ENCODE results near the gene NUMA1.
A peak's percentile ranks its signal among the peaks of the same experiment; 100 is the strongest.

The NUMA1 gene

DNA sequence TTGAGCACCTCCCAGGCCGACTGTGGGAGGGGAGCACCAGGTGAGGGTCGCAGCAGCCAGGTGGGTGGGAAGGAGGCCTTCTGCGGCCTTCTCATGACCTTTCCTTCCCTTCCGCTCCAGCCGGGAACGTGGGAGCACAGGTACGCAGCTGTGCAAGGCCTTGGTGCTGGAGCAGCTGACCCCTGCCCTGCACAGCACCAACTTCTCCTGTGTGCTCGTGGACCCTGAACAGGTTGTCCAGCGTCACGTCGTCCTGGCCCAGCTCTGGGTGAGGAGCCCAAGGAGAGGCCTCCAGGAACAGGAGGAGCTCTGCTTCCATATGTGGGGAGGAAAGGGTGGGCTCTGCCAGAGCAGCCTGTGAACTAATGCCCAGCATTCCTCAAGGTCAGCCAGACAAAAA, 79.1 kb downstream of the NUMA1 start:
- DNase-seq (ENCODE audit: low read depth, low spot score), result no peak
- TF ChIP-seq, protein P1, sequence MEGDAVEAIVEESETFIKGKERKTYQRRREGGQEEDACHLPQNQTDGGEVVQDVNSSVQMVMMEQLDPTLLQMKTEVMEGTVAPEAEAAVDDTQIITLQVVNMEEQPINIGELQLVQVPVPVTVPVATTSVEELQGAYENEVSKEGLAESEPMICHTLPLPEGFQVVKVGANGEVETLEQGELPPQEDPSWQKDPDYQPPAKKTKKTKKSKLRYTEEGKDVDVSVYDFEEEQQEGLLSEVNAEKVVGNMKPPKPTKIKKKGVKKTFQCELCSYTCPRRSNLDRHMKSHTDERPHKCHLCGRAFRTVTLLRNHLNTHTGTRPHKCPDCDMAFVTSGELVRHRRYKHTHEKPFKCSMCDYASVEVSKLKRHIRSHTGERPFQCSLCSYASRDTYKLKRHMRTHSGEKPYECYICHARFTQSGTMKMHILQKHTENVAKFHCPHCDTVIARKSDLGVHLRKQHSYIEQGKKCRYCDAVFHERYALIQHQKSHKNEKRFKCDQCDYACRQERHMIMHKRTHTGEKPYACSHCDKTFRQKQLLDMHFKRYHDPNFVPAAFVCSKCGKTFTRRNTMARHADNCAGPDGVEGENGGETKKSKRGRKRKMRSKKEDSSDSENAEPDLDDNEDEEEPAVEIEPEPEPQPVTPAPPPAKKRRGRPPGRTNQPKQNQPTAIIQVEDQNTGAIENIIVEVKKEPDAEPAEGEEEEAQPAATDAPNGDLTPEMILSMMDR (IDR thresholded peaks at IDR 0.05; ENCODE audit: low read depth, low read length), result no peak
- H3K4me3 ChIP-seq (ENCODE audit: low read depth, low read length), result no peak overlapping the region
- in situ Hi-C loops (cut with HindIII; ENCODE audit: low sequenced_read_pairs), result no loop called here

DNA sequence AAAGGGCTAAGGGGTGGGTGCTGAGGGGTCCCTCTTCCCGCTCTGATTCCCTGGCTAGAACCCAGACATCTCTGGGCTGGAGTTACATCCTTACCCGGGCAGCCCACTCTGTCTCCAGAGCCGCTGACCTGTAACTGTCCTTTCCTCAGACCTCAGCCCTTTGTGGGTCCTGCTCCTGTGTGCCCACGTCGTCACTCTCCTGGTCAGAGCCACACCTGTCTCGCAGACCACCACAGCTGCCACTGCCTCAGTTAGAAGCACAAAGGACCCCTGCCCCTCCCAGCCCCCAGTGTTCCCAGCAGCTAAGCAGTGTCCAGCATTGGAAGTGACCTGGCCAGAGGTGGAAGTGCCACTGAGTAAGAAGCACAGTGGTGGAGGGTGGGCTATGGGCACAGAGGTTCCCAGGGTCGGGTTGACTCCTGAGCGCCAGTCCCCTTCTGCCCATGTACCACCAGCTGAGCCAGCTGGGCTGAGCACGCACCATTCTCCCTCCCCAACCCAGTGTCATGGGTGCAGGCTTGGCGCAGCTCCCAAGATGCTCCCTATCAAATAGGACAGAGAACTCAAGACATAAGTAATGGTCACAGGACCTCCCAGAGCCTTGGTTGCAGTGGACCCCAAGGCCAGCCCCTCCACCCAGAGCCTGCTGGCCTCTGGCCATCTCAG, 80.0 kb downstream of the NUMA1 start:
- TF ChIP-seq, protein P1 (IDR thresholded peaks at IDR 0.05; ENCODE audit: low read depth, low read length), result no peak
- DNase-seq (ENCODE audit: low read depth, low spot score), result no peak
- in situ Hi-C loops (cut with HindIII; ENCODE audit: low sequenced_read_pairs), result no loop called here
- H3K4me3 ChIP-seq (ENCODE audit: low read depth, low read length), result no peak overlapping the region

DNA sequence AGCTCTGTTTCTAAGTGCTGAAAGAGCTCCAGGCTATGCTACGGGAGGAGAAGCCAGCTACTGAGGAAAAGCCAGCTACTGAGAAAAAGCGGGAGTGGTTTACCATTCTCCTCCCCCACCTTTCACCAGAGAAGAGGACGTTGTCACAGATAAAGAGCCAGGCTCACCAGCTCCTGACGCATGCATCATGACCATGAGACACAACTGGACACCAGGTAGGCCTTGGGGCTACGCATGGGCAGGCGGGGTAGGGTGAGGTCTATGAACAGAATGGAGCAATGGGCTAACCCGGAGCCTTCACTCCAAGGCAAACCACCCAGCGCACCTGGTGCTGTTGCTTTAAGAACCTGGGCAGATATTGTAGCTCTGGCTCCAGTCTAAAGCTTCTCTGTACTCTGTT, 80.5 kb downstream of the NUMA1 start:
- TF ChIP-seq, protein P1 (IDR thresholded peaks at IDR 0.05; ENCODE audit: low read depth, low read length), result no peak
- no peak for DNase-seq (ENCODE audit: low read depth, low spot score)
- in situ Hi-C loops (cut with HindIII; ENCODE audit: low sequenced_read_pairs), result no loop called here
- H3K4me3 ChIP-seq (ENCODE audit: low read depth, low read length), result no peak overlapping the region

DNA sequence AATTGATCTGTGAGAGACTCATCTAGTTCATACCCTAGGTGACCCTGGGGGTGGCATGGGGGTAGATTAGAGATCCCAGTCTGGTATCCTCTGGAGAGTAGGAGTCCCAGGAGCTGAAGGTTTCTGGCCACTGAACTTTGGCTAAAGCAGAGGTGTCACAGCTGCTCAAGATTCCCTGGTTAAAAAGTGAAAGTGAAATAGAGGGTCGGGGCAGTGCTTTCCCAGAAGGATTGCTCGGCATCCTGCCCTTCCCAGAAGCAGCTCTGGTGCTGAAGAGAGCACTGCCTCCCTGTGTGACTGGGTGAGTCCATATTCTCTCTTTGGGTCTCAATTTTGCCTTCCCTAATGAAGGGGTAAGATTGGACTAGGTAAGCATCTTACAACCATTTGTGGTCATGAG, 81.0 kb downstream of the NUMA1 start:
- H3K4me3 ChIP-seq (ENCODE audit: low read depth, low read length), result no peak overlapping the region
- TF ChIP-seq, protein P1 (IDR thresholded peaks at IDR 0.05; ENCODE audit: low read depth, low read length), result no peak
- in situ Hi-C loops (cut with HindIII; ENCODE audit: low sequenced_read_pairs), result no loop called here
- DNase-seq (ENCODE audit: low read depth, low spot score), result peak; percentile 27

DNA sequence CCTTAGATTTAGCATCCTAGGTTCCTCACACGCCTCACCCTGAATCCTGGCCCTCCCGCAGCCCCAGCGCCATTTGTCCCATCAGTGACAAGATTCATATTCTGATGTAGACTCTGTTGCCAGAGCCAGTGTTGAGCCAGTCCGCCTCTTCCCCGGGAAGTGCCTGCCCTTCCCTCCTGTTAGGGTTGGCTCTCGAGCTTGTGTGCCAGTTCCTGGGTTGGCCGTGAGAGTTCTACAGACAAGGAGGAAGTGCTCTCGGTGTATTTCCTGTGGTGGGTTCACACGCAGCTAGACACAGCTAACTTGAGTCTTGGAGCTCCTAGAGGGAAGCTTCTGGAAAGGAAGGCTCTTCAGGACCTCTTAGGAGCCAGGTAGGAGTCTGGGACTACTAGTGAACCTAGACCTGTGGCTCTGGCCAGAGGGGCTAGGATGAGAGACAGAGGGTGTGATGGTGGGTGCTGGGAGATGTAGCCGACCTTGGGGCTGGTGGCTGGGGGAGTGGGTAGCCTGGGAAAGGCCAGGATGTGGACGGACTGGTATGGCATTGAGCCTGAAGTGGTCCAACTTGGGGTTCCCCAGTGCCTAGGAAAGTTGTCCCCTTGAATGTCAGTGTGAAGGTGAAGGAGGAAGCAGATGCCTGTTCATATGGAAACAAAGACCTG, 81.6 kb downstream of the NUMA1 start, which contains the start of gene IL18BP:
Gene IL18BP (plus strand): TSS at position 261 of the 662 bp plus-strand sequence. CDS start 1,076 bp downstream, outside the sequence.
- no peak for DNase-seq (ENCODE audit: low read depth, low spot score)
- TF ChIP-seq, protein P1 (IDR thresholded peaks at IDR 0.05; ENCODE audit: low read depth, low read length), result no peak
- H3K4me3 ChIP-seq (ENCODE audit: low read depth, low read length), result no peak within 1 kb of the TSS
- in situ Hi-C loops (cut with HindIII; ENCODE audit: low sequenced_read_pairs), result no loop called here

DNA sequence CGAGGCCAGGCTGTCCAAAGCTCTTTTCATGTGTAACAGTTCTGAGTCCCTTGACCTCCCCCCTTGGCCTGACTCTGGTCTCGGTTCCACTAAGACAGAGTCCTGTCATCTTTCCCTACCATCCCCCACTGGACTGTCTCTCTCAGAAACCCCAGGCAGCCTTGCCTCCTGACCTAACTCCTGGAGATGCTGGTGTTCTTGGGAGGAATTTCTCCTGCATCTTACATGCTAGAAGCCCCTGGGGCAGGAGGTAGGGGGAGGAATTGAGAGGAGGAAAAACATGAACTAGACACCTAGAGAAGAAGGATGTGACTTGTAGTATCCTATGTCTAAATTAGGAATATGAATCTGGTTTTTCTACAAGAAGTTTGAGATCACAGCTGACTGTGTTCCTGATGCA, 82.3 kb downstream of the NUMA1 start:
- DNase-seq (ENCODE audit: low read depth, low spot score), result no peak
- in situ Hi-C loops (cut with HindIII; ENCODE audit: low sequenced_read_pairs), result no loop called here
- TF ChIP-seq, protein P1 (IDR thresholded peaks at IDR 0.05; ENCODE audit: low read depth, low read length), result no peak
- no peak overlapping the region for H3K4me3 ChIP-seq (ENCODE audit: low read depth, low read length)
